EL (cell line): Measurements from ENCODE around the gene EHMT1.
"Not testable (repeated sequence)": the region's sequence is repeated elsewhere in the genome, so short reads cannot be mapped to it uniquely, and the experiment has no call there.

Source experiments
- DNase-seq: peaks from one replicate; pipeline ENCODE4 v3.0.0-alpha.2; 2016

The EHMT1 gene

DNA sequence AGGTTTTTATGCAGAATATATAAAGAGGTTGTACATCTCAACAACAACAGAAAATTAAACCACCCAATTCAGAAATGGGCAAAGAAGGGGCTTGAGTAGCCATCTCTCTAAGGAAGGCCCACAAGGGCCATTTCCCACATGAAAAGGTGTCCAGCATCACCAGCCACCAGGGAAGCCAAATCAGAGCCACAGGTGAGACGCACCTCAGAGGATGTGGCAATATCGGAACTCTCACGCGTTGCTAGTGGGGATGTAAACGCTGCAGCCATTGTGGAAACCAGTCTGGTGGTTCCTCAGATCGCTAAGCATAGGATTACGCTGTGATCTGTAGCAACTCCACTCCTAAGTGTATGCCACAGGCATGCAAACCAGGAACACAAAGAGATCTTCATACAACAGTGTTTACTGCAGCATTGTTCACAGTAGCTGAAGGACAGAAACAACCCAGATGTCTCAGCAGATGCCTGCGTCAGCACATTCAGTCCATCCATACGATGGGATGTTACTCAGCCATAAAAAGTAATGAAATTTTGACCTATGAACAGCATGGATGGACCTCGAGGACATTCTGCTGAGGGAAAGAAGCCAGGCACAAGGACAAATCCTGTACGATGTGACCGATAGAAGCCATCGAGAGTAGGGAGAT lies 174.5 kb downstream of the EHMT1 start:
- no peak for DNase-seq

DNA sequence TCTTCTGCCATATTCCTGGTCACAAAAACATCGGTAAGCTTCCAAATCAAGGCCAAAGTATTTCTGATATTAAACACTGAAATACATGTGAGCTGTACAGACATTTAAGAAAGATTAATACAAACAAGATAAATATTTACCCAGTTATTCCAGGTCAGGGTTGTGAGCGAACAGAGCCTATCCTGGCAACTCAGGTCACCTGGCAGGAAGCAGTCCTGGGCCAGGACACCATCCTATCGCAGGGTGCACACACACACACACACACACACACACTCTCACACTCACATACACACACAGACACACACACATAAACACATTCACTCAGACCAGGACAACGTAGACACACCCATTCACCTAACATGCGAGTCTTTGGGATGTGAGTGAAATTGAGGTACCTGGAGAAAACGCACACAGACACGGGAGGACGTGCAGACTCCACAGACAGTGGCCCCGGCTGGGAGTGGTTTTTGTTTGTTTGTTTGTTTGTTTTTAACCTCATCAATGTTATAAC lies 176.4 kb downstream of the EHMT1 start:
- no peak for DNase-seq

DNA sequence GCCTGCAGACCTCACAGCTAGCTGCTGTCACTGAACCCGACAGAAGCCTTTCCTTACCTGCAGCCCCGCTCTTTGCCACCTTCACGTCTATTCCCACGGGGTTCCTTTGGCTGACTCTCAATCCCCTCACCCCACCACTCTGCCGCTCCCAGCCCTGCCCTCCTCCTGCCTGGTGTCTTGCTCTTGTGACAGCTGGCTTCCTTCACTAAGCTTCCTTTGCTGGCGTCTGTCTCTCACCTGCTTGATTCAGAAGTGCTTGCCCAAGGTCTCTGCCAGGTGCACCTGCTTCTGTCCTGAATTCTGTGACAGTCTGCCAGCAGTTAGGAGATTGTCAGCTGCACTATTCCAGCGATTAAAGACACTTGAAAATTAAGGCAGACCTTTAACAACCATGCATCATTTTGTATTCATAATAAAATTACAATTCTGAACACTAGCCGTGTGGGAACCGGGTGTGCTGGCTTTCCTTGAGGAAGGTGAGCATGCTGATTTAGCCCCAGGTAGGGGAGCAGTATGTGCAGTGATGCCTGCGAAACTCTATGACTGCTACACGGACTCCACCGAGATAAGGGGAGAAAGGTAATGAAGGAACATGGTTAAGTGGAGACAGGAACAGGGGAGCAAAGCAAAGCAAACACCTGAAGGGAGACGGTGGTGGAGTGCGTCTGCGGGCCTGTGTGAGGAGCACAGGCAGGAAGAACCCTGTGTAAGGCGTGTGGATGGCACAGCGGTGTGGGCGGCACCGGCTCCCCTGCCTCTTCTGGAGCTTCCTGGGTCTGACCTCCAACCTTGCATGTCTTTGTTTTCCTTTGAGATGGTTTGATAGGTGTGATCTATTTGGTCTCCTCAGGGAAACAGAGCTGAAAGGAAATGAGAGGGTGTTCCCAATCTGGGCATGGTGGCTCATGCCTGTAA lies 178.7 kb downstream of the EHMT1 start:
- DNase-seq: no peak

DNA sequence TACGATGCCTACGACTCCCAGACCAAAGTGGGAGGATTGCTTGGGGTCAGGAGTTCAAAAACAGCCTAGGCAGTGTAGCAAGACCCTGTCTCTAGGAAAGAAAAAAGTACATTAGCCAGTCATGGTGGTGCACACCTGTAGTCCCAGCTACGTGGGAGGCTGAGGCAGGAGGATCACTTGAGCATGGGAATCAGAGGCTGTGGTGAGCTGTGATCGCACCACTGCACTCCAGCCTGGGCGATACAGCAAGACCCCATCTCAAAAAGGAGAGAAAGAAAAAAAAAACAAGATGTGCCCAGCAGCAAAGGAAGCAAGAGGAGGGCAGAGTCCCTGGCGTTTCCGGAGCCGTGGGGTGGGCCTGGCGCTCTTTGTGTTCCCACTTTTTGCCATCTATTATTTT lies 179.3 kb downstream of the EHMT1 start:
- DNase-seq: no peak

DNA sequence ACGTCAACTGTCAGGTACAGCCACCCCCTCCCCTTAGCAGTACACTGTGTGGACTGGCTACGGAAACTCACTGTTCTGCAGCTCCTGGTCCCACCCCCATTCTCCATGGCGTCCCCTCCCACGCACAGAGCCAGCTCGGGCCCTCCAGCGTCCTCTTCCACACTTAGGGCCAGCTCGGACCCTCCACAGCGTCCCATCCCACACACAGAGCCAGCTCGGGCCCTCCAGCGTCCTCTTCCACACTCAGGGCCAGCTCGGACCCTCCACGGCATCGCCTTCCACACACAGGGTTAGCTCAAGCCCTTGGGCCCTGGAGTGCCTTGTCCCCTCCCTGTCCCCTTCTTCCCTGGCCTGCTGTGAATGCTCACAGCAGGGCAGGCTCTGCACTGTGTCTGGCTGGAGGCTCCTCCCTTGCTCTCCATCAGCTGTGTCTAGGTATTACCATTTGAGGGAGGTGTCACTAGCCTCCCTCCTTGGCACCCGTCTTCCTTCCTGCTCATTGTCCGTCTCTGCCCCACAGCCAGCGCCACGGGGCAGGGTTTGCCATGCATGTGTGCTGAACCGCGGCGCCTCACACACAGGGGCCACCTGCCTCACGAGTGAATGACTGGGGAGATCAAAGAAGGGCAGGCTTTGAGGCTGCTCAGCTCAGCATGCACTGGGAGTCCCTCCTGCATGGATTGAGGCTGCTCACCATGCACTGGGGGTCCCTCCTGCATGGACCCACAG lies 180.3 kb downstream of the EHMT1 start:
- DNase-seq: no peak

DNA sequence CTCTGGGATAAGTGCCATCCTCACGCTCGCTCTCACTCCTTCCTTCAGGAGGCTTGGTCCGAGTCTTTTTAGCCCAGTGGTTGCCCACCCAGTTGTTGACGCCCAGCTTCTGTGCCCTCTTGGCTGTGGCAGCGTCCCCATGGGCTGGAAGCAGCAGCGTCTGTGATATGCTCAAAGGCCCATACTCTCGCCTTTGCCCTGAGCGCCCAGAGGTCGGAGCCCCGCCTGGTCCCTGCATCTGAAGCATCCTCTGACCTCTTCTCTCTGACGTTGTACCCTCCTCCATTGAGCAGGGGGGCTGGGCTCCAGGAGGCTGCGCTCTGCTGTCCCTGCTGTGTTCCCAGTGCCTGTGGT lies 180.8 kb downstream of the EHMT1 start:
- DNase-seq: no peak

DNA sequence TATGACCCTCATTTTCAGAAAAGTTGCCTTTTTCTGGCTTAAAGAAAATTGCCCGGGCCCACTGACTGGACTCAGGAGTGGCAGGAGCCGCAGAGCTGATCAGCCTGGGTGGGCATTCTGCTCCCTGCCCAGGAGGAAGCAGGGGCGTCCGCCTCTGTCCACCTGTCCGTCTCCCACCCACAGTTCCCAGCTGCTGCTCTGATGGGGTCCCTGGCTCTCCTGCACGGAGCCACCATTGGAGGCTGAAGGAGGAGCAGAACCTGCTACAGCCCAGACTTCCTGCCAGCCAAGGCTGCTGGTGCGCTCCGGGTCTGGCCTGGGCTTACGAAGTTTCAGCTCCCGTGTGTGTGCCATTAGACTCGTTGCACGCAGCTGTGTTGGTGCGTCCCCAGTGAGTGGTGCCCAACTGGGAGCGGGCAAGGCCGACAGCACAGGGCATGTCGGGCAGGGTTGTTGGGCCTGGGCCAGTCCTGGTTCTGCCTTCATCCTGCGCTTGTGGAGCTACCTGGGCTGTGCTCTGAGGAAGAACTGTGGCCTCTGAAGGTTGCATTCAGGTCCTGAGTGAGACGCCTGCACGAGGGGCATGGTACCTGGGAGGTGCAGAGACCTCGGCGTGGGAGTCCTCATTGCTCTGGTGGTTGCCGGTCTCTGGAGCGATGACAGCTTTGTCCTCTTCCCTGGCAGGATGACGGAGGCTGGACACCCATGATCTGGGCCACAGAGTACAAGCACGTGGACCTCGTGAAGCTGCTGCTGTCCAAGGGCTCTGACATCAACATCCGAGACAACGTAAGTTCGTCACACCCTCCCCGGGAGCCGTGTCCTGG lies 181.6 kb downstream of the EHMT1 start:
- no peak for DNase-seq

DNA sequence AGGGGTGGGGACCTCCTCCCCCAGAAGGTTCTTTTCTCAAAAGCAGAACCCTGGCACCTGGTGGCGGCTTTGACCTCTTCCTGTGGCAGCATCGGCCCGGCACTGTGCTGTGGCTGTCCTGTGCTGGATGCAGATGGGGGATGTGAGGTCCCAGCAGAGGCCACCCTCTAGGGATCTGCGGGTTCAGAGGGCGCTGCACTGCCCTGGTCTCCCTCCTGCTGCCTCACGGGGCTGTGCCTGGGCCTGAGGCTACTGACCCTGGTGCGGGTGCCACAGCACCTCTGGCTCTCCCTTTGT lies 182.2 kb downstream of the EHMT1 start:
- DNase-seq: no peak

DNA sequence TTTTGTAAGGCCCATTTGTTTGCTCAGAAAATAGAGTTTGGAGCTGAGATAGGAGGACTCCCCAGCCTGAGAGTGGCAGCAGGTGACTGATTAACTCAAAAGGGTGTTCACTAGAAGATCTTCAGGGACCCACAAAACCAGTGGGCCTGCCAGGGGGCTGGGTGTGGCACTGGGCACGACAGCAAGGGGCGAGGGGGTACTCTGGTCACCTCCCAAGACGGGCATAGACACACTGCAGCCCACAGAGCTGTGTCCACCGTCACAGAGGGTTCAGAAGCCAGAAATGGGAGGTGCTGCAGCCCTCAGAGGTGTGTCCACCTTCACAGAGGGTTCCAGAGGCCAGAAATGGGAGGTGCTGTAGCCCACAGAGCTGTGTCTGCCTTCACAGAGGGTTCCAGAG lies 183.2 kb downstream of the EHMT1 start:
- no peak for DNase-seq

DNA sequence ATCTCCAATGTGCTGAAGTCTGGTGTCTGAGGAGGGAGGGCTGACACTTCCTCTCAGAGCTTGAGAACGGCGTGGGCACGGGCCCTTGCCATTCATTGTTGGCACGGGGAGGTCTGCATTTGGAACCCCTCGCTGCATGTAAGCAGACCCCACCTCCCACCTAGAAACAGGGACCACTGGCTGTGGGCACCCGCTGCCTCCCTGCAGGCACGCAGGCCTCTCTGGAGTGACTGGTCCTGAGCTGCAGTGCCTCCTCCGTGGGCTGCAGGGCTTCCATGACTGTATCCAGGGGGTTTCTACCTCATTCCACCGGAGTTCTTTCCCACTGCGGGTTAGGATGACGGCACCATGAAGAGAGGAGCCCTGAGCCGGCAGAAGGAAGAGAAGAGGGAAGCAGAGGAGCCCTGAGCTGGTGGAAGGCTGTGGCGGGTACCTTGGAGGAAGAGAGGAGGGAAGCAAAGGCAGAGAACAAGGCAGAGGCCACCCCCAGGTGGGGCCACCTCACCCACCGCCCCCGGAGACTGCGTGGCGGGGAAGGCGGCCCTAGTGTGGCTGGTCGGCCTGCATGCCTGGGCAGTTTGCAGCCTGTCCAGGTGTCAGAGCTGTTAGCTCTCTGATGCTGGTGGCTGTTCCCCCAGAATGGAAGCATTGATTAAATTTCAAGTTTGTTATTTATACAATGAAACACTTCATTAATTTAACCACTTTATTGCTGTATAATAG lies 183.9 kb downstream of the EHMT1 start:
- DNase-seq: no peak

DNA sequence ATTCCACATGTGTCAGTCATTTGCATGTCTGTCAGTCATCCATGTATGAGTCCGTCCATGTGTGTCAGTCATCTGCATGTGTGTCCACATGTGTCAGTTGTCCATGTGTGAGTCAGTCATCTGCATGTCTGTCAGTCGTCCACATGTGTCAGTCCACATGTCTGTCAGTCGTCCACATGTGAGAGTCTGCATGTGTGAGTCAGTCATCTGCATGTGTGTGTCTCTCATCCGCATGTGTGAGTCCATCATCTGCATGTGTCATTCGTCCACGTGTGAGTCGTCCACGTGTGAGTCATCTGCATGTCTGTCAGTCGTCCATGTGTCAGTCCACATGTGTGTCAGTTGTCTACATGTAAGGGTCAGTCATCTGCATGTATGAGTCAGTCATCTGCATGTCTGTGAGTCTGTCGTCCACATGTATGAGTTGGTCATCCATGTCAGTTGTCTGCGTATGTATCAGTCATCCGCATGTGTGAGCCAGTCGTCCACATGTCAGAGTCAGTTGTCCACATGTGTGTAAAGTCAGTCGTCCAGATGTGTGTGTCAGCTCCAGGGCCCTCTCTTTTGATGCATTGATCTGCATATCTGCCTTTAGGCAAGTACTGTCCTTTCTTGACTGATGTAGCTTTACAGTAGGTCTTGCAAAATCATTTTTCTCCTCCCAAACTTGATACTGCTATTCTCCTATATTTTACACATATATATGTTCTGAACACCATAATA lies 186.3 kb downstream of the EHMT1 start:
- peak; percentile 22 for DNase-seq

DNA sequence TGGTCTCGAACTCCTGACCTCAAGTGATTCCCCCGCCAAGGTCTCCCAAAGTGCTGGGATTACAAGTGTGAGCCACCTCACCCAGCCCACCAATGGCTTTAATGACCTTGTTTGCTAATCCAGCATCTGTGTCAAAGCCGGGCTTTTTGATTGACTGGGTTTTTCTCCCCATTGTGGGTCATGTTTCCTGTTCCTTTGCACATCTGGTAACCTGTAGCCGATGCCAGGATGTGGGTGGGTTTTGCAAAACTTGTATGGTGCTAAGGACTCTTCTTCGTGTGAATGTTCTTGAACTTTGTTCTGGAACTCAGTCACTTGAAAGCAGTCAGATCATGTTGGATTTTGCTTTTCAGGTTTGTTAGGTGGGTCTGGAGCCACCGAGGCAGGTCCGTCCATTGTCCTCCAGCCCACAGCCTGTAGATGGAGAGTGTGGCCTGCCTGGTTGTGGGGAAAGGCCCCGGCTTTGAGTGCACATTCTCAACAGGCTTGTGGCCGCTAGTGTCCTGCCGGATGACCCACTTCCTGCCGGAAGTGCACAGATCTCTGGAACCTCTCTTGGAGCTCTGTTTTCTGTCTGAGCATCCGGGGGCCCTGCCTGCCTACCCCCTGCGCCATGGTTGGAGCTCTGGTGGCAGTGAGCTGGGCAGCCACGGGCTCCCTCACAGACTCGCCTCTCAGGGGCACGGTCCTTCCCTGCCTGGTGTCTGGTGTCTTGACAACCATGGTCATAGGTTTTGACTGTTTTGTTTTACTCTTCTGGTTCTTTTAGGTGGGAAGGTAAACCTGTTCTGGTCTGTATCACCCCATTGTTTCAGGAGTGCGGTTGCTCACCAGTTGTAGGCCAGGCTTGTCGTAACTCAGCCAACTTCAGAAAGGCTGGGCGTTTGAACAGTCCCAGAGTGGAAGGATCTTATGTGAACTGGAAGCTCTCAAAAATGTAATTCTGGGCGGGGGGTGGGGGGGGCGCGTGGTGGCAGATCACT lies 189.2 kb downstream of the EHMT1 start:
- DNase-seq: no peak

DNA sequence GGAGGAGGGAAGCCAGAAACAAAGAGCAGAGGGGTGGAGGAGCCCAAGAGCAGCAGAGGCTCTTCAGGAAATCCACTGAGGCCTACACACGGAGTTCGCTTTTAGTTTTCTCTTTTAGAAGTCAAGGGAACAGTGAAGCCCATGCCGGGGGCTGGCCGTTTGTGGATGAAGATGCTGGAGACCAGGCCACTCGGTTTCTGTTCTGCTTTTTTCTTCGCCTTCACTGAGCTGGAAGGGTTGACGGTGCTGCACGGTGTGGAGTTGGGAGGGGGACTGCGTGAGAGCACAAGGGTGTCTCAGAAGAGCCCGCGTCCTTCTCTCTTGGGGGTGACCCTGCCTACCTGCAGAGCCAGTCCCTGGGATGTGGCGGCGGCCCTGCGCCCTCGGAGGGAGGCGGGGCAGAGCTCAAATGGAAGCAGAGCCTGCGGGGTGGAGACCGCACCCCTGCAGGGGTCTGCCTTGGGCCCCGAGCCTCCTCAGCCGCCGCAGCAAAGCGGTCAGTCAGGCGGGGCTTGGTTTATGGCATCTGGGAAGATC lies 190.3 kb downstream of the EHMT1 start:
- DNase-seq: no peak

DNA sequence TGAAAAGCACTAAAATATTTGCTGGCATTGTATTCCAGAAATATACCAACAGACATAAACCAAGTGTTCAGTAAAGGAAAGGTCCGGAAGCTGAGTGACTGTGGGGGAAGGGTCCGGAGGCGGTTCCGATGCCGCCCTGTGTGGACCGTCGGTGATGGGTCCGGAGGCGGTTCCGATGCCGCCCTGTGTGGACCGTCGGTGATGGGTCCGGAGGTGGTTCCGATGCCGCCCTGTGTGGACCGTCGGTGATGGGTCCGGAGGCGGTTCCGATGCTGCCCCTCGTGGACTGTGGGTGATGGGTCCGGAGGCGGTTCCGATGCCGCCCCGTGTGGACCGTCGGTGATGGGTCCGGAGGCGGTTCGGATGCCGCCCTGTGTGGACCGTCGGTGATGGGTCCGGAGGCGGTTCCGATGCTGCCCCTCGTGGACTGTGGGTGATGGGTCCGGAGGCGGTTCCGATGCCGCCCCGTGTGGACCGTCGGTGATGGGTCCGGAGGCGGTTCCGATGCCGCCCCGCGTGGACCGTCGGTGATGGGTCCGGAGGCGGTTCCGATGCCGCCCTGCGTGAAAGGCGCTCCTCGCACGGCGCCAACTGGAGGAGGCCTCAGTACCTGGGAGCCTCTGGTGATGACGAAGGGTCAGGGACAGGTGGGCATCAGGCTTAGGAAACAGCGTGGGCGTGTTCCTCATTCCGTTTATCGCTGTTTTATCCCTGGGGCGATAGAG lies 191.1 kb downstream of the EHMT1 start:
- not testable (repeated sequence) for DNase-seq

DNA sequence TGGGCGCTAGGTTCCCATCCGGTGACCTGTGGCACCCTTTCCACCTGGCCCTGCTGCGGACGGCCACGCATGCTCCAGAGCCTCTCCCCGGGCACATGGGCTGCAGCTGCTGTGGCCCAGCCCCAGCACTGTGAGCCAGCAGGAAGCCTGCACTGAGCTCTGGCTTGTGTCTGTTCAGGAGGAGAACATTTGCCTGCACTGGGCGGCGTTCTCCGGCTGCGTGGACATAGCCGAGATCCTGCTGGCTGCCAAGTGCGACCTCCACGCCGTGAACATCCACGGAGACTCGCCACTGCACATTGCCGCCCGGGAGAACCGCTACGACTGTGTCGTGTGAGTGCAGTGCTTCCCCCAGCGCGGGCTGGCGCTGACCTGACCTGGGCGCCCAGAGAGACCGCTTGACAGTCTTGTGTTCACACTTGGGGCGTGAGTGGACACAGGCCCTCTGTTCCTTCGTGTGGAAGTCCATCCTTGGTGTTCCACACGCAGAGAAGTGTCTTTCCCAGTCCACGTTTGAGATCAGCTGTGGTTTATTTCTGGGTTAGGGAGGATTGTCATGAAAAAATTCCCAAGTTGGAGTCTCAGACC lies 192.6 kb downstream of the EHMT1 start:
- no peak for DNase-seq

DNA sequence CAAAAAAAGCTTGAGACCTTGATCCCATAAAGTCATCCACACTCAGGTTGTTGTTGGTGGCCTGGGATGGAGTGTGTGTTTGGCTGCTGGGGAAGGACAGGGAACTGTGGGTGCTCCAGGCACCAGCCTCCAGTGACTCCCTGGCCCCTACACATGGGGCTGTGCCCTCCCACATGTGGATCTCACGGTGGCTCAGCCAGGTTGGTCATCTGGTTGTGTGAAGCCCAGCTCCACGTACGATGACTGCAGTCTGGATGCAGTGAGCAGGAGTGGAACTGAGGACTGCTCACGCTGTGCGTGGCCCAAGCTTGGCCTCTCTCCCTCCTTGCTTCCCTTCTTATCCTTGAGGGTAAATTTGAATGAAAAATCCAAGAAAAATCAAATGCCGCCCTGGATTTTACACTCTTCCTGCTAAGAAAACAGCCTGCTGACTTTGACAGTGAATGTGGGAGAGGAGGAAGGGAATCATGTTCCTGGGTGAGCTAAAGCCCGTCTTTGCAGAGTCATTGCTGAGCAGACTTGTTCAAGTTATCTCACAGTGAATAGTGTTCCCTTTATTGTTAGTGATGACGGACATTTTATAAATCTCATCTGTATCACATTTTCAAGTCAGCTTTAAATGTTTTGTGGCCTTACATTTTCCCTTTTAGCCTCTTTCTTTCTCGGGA lies 193.7 kb downstream of the EHMT1 start:
- DNase-seq: no peak

DNA sequence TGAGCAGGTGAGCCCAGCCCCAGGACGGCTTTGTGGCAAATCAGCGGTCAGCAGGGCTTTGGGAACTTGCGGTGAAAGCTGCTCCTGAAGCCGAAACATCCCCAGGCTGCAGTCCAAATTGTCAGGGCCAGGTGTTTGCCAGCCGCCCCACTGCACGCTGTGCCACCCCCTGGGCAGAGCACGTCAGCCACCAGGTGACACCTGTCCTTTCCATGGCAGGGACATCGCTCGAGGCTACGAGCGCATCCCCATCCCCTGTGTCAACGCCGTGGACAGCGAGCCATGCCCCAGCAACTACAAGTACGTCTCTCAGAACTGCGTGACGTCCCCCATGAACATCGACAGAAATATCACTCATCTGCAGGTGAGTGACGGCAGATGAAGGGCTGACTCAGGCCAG lies 194.4 kb downstream of the EHMT1 start:
- no peak for DNase-seq
